ENCODE results near the gene SRCIN1. TPM values are rescaled to one million over a fixed set of nuclear protein-coding genes. Genes with fewer than 3 reads are reported as not detected.

The SRCIN1 gene
- total RNA-seq, 1 donor from 2014 or later = 6.6 TPM

DNA sequence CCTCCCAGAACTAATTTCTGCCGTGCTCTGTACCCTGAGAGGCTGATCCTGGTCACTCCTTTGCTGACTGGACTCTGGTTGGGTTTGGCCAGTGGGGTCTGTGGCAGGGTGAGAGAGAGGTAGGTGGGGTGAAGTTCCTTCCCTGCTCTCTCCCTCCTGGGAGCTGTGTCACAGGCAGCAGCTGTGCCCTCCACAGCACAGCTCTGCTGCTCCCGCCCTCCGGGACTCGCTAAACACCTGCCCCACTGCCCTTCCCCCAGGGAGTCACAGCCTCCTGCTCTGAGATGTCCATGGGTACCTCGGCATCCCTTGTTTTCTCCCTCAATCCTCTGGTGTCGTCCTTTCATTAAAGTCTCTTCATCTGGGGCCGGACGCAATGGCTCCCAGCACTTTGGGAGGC is 66.4 kb downstream of the SRCIN1 start:
- Histone ChIP-seq H3K9me3 (no peaks in the 10 kb centered on the region), H3K4me1 (no peaks in the 10 kb centered on the region), H3K36me3 (no peaks in the 10 kb centered on the region), H3K27ac (no peak overlapping the region), H3K27me3 (ENCODE audit: low read depth) (peaks cover 28% of the 10 kb centered on the region), H3K4me3 (no peak overlapping the region)
- DNase-seq (no peak), ATAC-seq (no peak)
- intact Hi-C loops (cut with DNase I) = no loop called here
- no peak for TF ChIP-seq CTCF (IDR thresholded peaks at IDR 0.05)

- Histone ChIP-seq H3K27me3 (ENCODE audit: low read depth) (peaks cover 30% of the 10 kb centered on the region), H3K27ac (no peak overlapping the region), H3K9me3 (no peaks in the 10 kb centered on the region), H3K36me3 (no peaks in the 10 kb centered on the region), H3K4me1 (no peaks in the 10 kb centered on the region), H3K4me3 (no peak overlapping the region)
- DNase-seq = no peak
- no peak for ATAC-seq
- TF ChIP-seq CTCF (IDR thresholded peaks at IDR 0.05) = no peak
- intact Hi-C loops (cut with DNase I) = no loop called here
These were observed 66.8 kb downstream of the SRCIN1 start for GRCh38 chr17:38538906-38539305.

- intact Hi-C loops (cut with DNase I) = no loop called here
- Histone ChIP-seq H3K9me3 (no peaks in the 10 kb centered on the region), H3K27ac (no peak overlapping the region), H3K27me3 (ENCODE audit: low read depth) (peaks cover 37% of the 10 kb centered on the region), H3K4me3 (no peak overlapping the region), H3K36me3 (no peaks in the 10 kb centered on the region), H3K4me1 (no peaks in the 10 kb centered on the region)
- ATAC-seq (no peak), DNase-seq (no peak)
- no peak for TF ChIP-seq CTCF (IDR thresholded peaks at IDR 0.05)
These were observed 69.1 kb downstream of the SRCIN1 start for GRCh38 chr17:38536661-38537060.

DNA sequence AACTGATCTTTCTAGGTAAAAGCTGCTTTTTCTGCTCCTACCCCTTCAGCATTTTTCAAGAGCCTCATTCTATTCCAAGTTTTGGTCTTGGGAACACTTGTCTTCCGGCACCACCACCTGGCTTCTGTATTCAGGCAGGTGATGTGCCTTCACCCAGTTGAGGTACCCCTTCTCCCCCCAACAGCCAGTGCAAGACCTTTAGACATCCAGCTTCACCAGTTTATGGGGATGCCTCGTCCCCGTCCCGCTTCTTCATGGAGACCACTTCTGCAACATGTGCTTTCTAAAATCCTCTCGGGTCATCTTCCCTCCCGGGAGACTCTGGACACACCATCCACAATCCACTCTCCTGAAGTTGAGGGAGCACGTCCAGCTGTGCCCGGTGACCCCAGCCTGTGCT is 69.9 kb downstream of the SRCIN1 start:
- no peaks in the 10 kb centered on the region for H3K9me3 ChIP-seq
- no peak overlapping the region for H3K27ac ChIP-seq
- intact Hi-C loops (cut with DNase I) = no loop called here
- ATAC-seq (no peak), DNase-seq (no peak)
- no peaks in the 10 kb centered on the region for H3K4me1 ChIP-seq
- H3K27me3 ChIP-seq (ENCODE audit: low read depth) = peaks cover 38% of the 10 kb centered on the region
- TF ChIP-seq CTCF (IDR thresholded peaks at IDR 0.05) = no peak
- no peak overlapping the region for H3K4me3 ChIP-seq
- no peaks in the 10 kb centered on the region for H3K36me3 ChIP-seq

GRCh38 chr17:38534498-38534885 is 71.3 kb downstream of the SRCIN1 start:
- Histone ChIP-seq H3K27me3 (ENCODE audit: low read depth) (peaks cover 46% of the 10 kb centered on the region), H3K4me1 (no peaks in the 10 kb centered on the region), H3K9me3 (no peaks in the 10 kb centered on the region), H3K36me3 (no peaks in the 10 kb centered on the region), H3K4me3 (no peak overlapping the region), H3K27ac (no peak overlapping the region)
- TF ChIP-seq CTCF (IDR thresholded peaks at IDR 0.05) = no peak
- no peak for ATAC-seq
- intact Hi-C loops (cut with DNase I) = no loop called here
- DNase-seq = no peak
